HEK293 (cell line): ENCODE measurements around the gene RELCH.

ENCODE experiments used
- CTCF ChIP-seq: fragments of 450-650 bp; formaldehyde crosslinking; IDR thresholded peaks from 2 replicates; pipeline ENCODE4 v1.5.1; 2016; ENCODE audit warnings: missing biosample characterization, missing genetic modification characterization
- GFI1B ChIP-seq: fragments of 450-650 bp; formaldehyde crosslinking; IDR thresholded peaks from 2 replicates; pipeline ENCODE4 v1.5.1; 2016; ENCODE audit warnings: missing biosample characterization, missing genetic modification characterization
- SP2 ChIP-seq: fragments of 450-650 bp; formaldehyde crosslinking; IDR thresholded peaks from 2 replicates; pipeline ENCODE4 v1.5.1; 2016; ENCODE audit warnings: missing biosample characterization, missing genetic modification characterization
- ZFP41 ChIP-seq: fragments of 450-650 bp; formaldehyde crosslinking; IDR thresholded peaks from 2 replicates; pipeline ENCODE4 v1.5.1; 2016; ENCODE audit warnings: missing biosample characterization, missing genetic modification characterization, borderline replicate concordance
- ZNF23 ChIP-seq: fragments of 450-650 bp; formaldehyde crosslinking; IDR thresholded peaks from 2 replicates; pipeline ENCODE4 v1.5.1; 2016; ENCODE audit warnings: missing biosample characterization, missing genetic modification characterization, borderline replicate concordance
- ZNF426 ChIP-seq: fragments of 450-650 bp; formaldehyde crosslinking; IDR thresholded peaks from 2 replicates; pipeline ENCODE4 v1.5.1; 2017; ENCODE audit warnings: missing biosample characterization, missing genetic modification characterization, mild to moderate bottlenecking, inconsistent platforms, moderate library complexity
- TF ChIP-seq, protein P1 (sequence below): fragments of 450-650 bp; formaldehyde crosslinking; IDR thresholded peaks from 2 replicates; pipeline ENCODE4 v1.5.1; 2016; ENCODE audit warnings: missing biosample characterization, missing genetic modification characterization
- TF ChIP-seq, protein P2 (sequence below): fragments of 450-650 bp; formaldehyde crosslinking; optimal IDR thresholded peaks from 2 replicates; pipeline ENCODE3; 2016; ENCODE audit warnings: missing biosample characterization, mild to moderate bottlenecking, missing genetic modification characterization

DNA sequence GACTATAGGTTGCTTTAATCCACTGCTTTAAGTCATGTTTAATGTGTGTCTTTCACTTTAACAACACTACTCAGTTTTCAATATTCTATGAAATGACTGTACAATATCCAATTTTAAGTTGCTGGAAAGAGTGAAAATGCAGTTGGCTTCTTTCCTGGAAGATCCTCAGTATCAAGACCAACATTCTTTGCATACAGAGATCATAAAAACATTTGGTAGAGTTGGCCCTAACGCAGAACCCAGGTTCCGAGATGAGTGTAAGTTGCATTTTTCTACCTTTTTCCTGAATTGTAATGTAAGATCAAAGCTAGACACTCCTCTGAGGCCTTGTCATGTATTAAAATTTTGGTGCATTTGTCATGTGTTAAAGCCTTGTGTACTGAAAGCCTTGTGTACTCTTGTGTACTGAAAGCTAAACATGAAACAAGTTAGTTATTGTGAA, 95.2 kb downstream of the RELCH start:
- TF ChIP-seq GFI1B (tag by site-specific recombination), result no peak
- TF ChIP-seq ZNF23, result no peak
- no peak for TF ChIP-seq ZNF426
- TF ChIP-seq CTCF, result no peak
- TF ChIP-seq, protein P1, sequence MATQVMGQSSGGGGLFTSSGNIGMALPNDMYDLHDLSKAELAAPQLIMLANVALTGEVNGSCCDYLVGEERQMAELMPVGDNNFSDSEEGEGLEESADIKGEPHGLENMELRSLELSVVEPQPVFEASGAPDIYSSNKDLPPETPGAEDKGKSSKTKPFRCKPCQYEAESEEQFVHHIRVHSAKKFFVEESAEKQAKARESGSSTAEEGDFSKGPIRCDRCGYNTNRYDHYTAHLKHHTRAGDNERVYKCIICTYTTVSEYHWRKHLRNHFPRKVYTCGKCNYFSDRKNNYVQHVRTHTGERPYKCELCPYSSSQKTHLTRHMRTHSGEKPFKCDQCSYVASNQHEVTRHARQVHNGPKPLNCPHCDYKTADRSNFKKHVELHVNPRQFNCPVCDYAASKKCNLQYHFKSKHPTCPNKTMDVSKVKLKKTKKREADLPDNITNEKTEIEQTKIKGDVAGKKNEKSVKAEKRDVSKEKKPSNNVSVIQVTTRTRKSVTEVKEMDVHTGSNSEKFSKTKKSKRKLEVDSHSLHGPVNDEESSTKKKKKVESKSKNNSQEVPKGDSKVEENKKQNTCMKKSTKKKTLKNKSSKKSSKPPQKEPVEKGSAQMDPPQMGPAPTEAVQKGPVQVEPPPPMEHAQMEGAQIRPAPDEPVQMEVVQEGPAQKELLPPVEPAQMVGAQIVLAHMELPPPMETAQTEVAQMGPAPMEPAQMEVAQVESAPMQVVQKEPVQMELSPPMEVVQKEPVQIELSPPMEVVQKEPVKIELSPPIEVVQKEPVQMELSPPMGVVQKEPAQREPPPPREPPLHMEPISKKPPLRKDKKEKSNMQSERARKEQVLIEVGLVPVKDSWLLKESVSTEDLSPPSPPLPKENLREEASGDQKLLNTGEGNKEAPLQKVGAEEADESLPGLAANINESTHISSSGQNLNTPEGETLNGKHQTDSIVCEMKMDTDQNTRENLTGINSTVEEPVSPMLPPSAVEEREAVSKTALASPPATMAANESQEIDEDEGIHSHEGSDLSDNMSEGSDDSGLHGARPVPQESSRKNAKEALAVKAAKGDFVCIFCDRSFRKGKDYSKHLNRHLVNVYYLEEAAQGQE (tag by site-specific recombination), result no peak
- TF ChIP-seq SP2 (tag by site-specific recombination), result no peak
- TF ChIP-seq, protein P2, sequence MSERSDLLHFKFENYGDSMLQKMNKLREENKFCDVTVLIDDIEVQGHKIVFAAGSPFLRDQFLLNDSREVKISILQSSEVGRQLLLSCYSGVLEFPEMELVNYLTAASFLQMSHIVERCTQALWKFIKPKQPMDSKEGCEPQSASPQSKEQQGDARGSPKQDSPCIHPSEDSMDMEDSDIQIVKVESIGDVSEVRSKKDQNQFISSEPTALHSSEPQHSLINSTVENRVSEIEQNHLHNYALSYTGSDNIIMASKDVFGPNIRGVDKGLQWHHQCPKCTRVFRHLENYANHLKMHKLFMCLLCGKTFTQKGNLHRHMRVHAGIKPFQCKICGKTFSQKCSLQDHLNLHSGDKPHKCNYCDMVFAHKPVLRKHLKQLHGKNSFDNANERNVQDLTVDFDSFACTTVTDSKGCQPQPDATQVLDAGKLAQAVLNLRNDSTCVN (tag by site-specific recombination), result no peak
- TF ChIP-seq ZFP41 (tag by site-specific recombination), result no peak
